Spinal cord (tissue), 10 donors: Measurements from ENCODE around the gene DTNB. TPM values are rescaled to one million over a fixed set of nuclear protein-coding genes. Genes with fewer than 3 reads are reported as not detected.
"Not testable (repeated sequence)": the region's sequence is repeated elsewhere in the genome, so short reads cannot be mapped to it uniquely, and the experiment has no call there.

Experiments used
- DNase-seq, 6 donors: peaks; one replicate each; pipeline versions ENCODE4 v3.0.0 to v3.0.0-alpha.2; 2013 to 2015; ENCODE audit warnings: low spot score in 6 of 6, low read depth in 4 of 6
- H3K27ac ChIP-seq: one replicate; pipeline ENCODE4 v1.5.1; 2013; ENCODE audit warnings: low read depth, low read length, control low read depth
- H3K27me3 ChIP-seq: one replicate; pipeline ENCODE4 v1.6.1; 2013; ENCODE audit warnings: low read length; ENCODE audit not compliant: control insufficient read depth, insufficient read depth
- H3K36me3 ChIP-seq: one replicate; pipeline ENCODE4 v1.6.1; 2013; ENCODE audit warnings: low read length; ENCODE audit not compliant: control insufficient read depth, insufficient read depth
- H3K4me1 ChIP-seq: one replicate; pipeline ENCODE4 v1.6.1; 2013; ENCODE audit warnings: low read length; ENCODE audit not compliant: control insufficient read depth, insufficient read depth
- H3K4me3 ChIP-seq: one replicate; pipeline ENCODE4 v1.5.1; 2013; ENCODE audit warnings: low read depth, low read length, control low read depth
- H3K9me3 ChIP-seq: one replicate; pipeline ENCODE4 v1.6.1; 2013; ENCODE audit warnings: low read length; ENCODE audit not compliant: control insufficient read depth, insufficient read depth
- WGBS: methylation state at CpG from one replicate; pipeline ENCODE4 v1.1.5; 2013; ENCODE audit warnings: missing lambda C conversion rate; ENCODE audit not compliant: insufficient coverage; 5-methylcytosine and 5-hydroxymethylcytosine counted together
- polyA plus RNA-seq, 2 donors: library from polyadenylated mRNA; unstranded; fragments of 120-200 nt; gene quantifications; one replicate each; pipeline ENCODE4 v1.2.1, GENCODE V29; 2013; ENCODE audit not compliant: insufficient read length in 2 of 2
- total RNA-seq, 2 donors: library from RNA; depleted of rRNA in 1 of 2; stranded (reverse); fragments of 120-200 nt in 1 of 2; fragments of >200 nt in 1 of 2; gene quantifications; one replicate each; pipeline versions ENCODE4 v1.2.3 to v1.2.4, GENCODE V29; 2013 to 2014
- donor health status: healthy.

DTNB gene
- total and polyA plus RNA-seq, 4 donors, result 21.1 to 50.8 (median 34.5) TPM

DNA sequence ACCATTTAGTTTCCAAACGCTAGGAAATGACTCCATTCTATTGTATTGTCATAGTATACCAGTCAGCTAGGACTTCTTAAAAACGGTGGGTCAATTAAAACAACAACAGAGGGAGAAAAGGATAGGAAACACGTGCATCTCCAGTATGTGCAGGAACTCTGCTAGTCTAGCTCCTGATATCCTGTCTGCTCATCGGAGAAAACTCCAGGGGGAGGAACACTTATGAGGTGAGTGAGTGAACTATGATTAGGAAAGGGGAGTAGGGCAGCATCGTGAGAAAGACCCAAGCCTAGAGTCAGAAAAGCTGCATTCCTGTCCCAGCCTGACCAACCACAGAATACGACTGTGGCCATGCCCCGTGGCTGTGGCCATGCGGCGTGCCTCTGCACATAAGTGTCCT lies 34.2 kb downstream of the DTNB start:
- no peak for DNase-seq
- 88% methylated on average over 8 of the region's 9 CpGs for WGBS
- Histone ChIP-seq H3K4me3 (no peak overlapping the region), H3K27ac (no peak overlapping the region), H3K9me3 (no peaks in the 10 kb centered on the region), H3K36me3 (peaks cover 4% of the 10 kb centered on the region), H3K27me3 (no peaks in the 10 kb centered on the region), H3K4me1 (no peaks in the 10 kb centered on the region)

DNA sequence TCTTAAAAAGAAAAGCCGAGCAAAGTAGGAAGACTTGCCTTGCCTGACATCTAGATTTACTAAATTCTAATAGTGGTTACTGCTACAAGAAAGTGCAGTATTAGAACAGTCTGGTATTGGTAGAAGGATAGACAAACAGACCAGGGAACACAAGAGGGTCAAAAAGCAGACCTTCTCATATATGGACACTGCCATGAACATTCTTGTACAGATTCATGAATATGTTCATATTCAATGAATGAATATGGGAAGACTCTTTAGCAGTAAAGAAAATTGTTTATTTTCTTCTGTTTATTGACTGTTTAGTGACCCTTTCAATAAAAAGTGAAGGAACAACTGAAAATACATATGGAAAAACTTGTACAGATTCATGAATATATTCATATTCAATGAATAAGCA lies 37.6 kb downstream of the DTNB start:
- H3K27me3 ChIP-seq, result no peaks in the 10 kb centered on the region
- H3K27ac ChIP-seq, result no peak overlapping the region
- H3K36me3 ChIP-seq, result no peaks in the 10 kb centered on the region
- H3K4me3 ChIP-seq, result no peak overlapping the region
- no peaks in the 10 kb centered on the region for H3K4me1 ChIP-seq
- no peak for DNase-seq
- WGBS, result no CpG with 5 or more reads among the region's 1 CpG
- no peaks in the 10 kb centered on the region for H3K9me3 ChIP-seq

DNA sequence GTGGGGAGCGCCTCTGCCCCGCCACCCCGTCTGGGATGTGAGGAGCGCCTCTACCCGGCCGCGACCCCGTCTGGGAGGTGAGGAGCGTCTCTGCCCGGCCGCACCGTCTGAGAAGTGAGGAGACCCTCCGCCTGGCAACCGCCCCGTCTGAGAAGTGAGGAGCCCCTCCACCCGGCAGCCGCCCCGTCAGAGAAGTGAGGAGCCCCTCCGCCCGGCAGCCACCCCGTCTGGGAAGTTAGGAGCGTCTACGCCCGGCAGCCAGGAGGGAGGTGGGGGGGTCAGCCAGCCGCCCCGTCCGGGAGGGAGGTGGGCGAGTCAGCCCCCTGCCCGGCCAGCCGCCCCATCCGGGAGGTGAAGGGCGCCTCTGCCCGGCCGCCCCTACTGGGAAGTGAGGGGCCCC lies 39.6 kb downstream of the DTNB start:
- not testable (repeated sequence) for DNase-seq, H3K27ac ChIP-seq, H3K4me1 ChIP-seq, H3K36me3 ChIP-seq, H3K27me3 ChIP-seq, H3K9me3 ChIP-seq, H3K4me3 ChIP-seq
- WGBS, result over 99% methylated on average over 16 of the region's 34 CpGs

DNA sequence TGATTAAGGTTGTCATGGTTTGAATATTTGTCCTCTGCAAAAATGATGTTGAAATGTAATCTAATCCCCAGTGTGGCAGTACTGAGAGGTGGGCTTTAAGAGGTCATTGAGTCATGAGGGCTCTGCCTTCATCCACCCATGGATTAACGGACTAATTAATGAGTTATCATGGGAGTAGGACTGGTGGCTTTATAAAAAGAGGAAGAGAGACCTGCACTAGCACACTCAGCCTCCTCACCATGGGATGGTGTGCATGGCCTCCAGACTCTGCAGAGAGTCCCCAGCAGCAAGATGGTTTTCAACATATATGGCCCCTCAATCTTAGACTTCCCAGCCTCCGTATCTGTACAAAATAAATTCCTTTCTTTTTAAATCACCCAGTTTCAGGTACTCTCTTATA lies 41.0 kb downstream of the DTNB start:
- Histone ChIP-seq H3K4me1 (no peaks in the 10 kb centered on the region), H3K27ac (no peak overlapping the region), H3K36me3 (no peaks in the 10 kb centered on the region), H3K27me3 (no peaks in the 10 kb centered on the region), H3K9me3 (no peaks in the 10 kb centered on the region), H3K4me3 (no peak overlapping the region)
- no peak for DNase-seq
- WGBS, result 100% methylated on average over 2 of the region's 2 CpGs

DNA sequence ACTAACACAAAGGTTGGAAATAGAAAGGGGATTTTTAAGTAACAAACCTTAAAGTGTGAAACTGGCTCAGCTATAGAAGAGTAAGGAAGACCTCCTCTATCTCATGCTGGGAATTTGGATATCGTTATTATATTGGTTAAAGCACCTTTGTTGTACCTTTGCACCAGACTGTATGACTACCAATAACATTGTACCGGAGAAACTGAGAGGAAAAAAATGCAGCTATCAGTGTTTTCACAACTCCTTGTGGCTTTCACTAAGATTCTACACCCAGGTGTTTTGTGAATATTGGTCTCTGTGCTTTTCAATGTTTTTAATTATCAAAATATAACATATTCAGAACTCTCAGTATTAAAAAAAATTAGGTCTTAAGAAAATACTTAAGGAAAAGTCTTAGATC lies 48.7 kb downstream of the DTNB start:
- no CpG with 5 or more reads among the region's 2 CpGs for WGBS

GRCh38 chr2:25623361-25623760 lies 50.0 kb downstream of the DTNB start:
- no peaks in the 10 kb centered on the region for H3K9me3 ChIP-seq
- no peak overlapping the region for H3K27ac ChIP-seq
- no peak for DNase-seq
- H3K27me3 ChIP-seq, result no peaks in the 10 kb centered on the region
- no peak overlapping the region for H3K4me3 ChIP-seq
- H3K4me1 ChIP-seq, result no peaks in the 10 kb centered on the region
- H3K36me3 ChIP-seq, result no peaks in the 10 kb centered on the region
- 100% methylated on average over 1 of the region's 3 CpGs for WGBS

More for the DNA sequence above, 48.7 kb downstream of the DTNB start:
- Histone ChIP-seq H3K36me3 (no peaks in the 10 kb centered on the region), H3K27me3 (no peaks in the 10 kb centered on the region), H3K9me3 (no peaks in the 10 kb centered on the region), H3K4me1 (no peaks in the 10 kb centered on the region), H3K27ac (no peak overlapping the region), H3K4me3 (no peak overlapping the region)
- no peak for DNase-seq

- H3K9me3 ChIP-seq, result no peaks in the 10 kb centered on the region
- no peaks in the 10 kb centered on the region for H3K36me3 ChIP-seq
- H3K4me1 ChIP-seq, result no peaks in the 10 kb centered on the region
- H3K27me3 ChIP-seq, result no peaks in the 10 kb centered on the region
- H3K27ac ChIP-seq, result no peak overlapping the region
- H3K4me3 ChIP-seq, result no peak overlapping the region
- no peak for DNase-seq
- 91% methylated on average over 2 of the region's 4 CpGs for WGBS
Observed at GRCh38 chr2:25620711-25621110, 52.7 kb downstream of the DTNB start.

- 66% methylated on average over 4 of the region's 5 CpGs for WGBS
- Histone ChIP-seq H3K4me1 (no peaks in the 10 kb centered on the region), H3K4me3 (no peak overlapping the region), H3K27me3 (no peaks in the 10 kb centered on the region), H3K9me3 (no peaks in the 10 kb centered on the region), H3K36me3 (no peaks in the 10 kb centered on the region), H3K27ac (no peak overlapping the region)
- peak in 1 of 6 donors; percentile 24 for DNase-seq
Observed at GRCh38 chr2:25620077-25620476, 53.3 kb downstream of the DTNB start.

- no peaks in the 10 kb centered on the region for H3K36me3 ChIP-seq
- no peak overlapping the region for H3K4me3 ChIP-seq
- no peaks in the 10 kb centered on the region for H3K27me3 ChIP-seq
- no peak overlapping the region for H3K27ac ChIP-seq
- no peaks in the 10 kb centered on the region for H3K9me3 ChIP-seq
- WGBS, result 94% methylated on average over 2 of the region's 4 CpGs
- DNase-seq, result no peak
- no peaks in the 10 kb centered on the region for H3K4me1 ChIP-seq
Observed at GRCh38 chr2:25619185-25619584, 54.2 kb downstream of the DTNB start.

DNA sequence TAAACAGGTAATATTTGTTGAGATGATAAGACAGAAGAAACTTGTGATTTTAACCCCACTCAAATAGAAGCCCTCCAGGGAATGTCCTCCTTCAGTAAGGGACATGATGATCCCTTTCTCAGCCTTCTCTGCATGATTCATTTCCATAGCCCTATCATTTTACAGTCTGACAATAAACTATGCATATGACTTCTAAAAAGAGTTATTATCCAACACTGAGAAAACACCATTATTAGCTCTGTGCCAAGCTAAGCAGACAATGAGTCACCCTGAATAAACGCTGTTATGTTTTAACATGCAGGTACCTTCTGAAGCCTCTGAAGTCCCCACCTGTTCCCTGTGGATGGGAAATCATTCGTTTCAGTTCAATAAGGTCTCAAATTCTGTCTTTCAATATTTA lies 54.7 kb downstream of the DTNB start:
- Histone ChIP-seq H3K27ac (peak overlapping the region; percentile 70), H3K4me3 (no peak overlapping the region), H3K36me3 (no peaks in the 10 kb centered on the region), H3K4me1 (no peaks in the 10 kb centered on the region), H3K9me3 (no peaks in the 10 kb centered on the region), H3K27me3 (no peaks in the 10 kb centered on the region)
- no CpG with 5 or more reads among the region's 2 CpGs for WGBS
- DNase-seq, result no peak
